Measurements from ENCODE around the gene ACAD8. TPM values are rescaled to one million over a fixed set of nuclear protein-coding genes. Genes with fewer than 3 reads are reported as not detected.

The ACAD8 gene
- total and polyA plus RNA-seq, 12 donors: 21.6 to 52.2 (median 38.7) TPM

DNA sequence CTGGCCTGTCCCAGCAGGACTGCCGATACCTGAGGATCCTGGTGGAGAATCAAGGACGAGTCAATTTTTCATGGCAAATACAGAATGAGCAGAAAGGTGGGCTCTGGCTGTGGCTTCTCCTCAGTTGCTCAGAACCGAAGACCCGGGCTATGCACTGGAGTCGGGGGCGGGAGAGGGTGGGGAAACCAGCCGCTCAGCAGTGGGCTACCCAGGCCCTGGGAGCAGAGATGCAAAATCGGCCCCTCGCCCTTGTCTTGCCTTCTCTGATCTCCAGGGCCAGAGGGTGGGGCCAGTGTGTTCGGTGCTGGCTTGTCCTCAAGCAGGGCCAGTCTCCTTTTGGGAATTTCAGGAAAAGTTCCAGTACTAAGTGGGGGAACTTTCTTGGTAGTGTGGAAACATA is 60.0 kb downstream of the ACAD8 start:
- no peaks in the 10 kb centered on the region for H3K4me1 ChIP-seq
- ATAC-seq (no peak), DNase-seq (no peak)
- H3K4me3 ChIP-seq: no peak overlapping the region
- TF ChIP-seq, protein P1, sequence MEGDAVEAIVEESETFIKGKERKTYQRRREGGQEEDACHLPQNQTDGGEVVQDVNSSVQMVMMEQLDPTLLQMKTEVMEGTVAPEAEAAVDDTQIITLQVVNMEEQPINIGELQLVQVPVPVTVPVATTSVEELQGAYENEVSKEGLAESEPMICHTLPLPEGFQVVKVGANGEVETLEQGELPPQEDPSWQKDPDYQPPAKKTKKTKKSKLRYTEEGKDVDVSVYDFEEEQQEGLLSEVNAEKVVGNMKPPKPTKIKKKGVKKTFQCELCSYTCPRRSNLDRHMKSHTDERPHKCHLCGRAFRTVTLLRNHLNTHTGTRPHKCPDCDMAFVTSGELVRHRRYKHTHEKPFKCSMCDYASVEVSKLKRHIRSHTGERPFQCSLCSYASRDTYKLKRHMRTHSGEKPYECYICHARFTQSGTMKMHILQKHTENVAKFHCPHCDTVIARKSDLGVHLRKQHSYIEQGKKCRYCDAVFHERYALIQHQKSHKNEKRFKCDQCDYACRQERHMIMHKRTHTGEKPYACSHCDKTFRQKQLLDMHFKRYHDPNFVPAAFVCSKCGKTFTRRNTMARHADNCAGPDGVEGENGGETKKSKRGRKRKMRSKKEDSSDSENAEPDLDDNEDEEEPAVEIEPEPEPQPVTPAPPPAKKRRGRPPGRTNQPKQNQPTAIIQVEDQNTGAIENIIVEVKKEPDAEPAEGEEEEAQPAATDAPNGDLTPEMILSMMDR (IDR thresholded peaks at IDR 0.05): no peak
- no peak overlapping the region for H3K27ac ChIP-seq
- peaks cover 0 to 19% (median 0%) of the 10 kb centered on the region in 7 donors for H3K27me3 ChIP-seq
- H3K36me3 ChIP-seq: no peaks in the 10 kb centered on the region
- intact Hi-C loops (cut with DNase I): no loop called here
- 85 to 86% methylated on average over 10 of the region's 10 CpGs for WGBS, 2 donors
- peaks cover 0 to 22% (median 6%) of the 10 kb centered on the region in 11 donors for H3K9me3 ChIP-seq

DNA sequence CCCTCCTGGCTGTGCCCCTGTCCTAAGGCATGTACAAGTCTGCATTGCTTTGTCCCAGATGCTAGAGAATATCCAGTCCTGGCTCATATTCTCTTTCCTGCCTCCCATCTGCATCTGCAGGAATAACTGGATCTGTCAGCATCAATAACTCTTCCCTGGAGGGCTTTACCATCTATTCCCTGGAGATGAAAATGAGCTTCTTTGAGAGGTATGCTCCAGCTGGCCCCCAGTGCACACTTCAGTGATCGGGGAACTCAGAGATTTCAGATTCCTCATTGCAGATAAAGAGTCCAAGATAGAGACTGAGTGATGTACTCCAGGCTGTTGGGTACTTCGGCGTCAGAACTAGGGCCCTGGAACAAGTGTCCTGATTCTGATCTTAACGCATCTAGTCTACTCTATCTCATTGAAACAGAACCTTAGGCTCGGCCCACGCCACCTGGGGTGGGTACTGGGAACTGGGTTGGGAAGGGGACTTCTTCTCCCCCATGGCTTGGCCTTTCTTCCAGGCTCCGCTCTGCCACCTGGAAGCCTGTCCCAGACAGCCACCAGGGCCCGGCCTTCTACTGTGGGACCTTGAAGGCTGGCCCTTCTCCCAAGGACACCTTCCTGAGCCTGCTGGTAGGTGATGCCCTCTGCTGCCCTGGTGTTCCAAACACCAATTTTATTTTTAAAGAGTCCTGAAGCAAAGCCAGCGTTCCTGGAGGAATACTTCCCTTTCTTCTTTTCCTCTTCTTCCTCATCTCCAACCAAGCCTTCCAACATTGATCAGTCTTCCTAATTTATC is 60.6 kb downstream of the ACAD8 start:
- intact Hi-C loops (cut with DNase I): no loop called here
- Histone ChIP-seq H3K9me3 (peaks cover 0 to 27% (median 6%) of the 10 kb centered on the region in 11 donors), H3K27ac (no peak overlapping the region), H3K27me3 (peaks cover 0 to 19% (median 0%) of the 10 kb centered on the region in 7 donors), H3K36me3 (no peaks in the 10 kb centered on the region), H3K4me1 (no peaks in the 10 kb centered on the region), H3K4me3 (no peak overlapping the region)
- peak in 1 of 8 donors; percentile 39 for ATAC-seq
- 72 to 73% methylated on average over 9 of the region's 9 CpGs for WGBS, 2 donors
- TF ChIP-seq, protein P1 (IDR thresholded peaks at IDR 0.05): no peak
- DNase-seq: no peak

Other genes starting within 250 kb of the ACAD8 start
- gene JAM3, start 184.5 kb upstream of the ACAD8 start, total RNA-seq: 10 to 100 TPM; 20.4 to 55.4 (median 34.9) TPM
- 10 to 100 TPM; 12.7 to 14.2 TPM for gene JAM3, start 184.5 kb upstream of the ACAD8 start, polyA plus RNA-seq
- 10 to 100 TPM in 8 of 10 donors, 1 to 10 TPM in 2; 7.2 to 16.7 (median 11.4) TPM for gene NCAPD3, start 29.6 kb upstream of the ACAD8 start, total RNA-seq
- gene NCAPD3, start 29.6 kb upstream of the ACAD8 start, polyA plus RNA-seq: 1 to 10 TPM; 4.2 to 4.6 TPM
- gene VPS26B, start 28.9 kb upstream of the ACAD8 start, total RNA-seq: 10 to 100 TPM; 30.7 to 49.6 (median 35.3) TPM
- 10 to 100 TPM; 19.9 to 24.6 TPM for gene VPS26B, start 28.9 kb upstream of the ACAD8 start, polyA plus RNA-seq
- gene THYN1, start 216 bp upstream of the ACAD8 start, total RNA-seq: 10 to 100 TPM; 32.2 to 47.5 (median 41.5) TPM
- 10 to 100 TPM; 48.8 to 49.5 TPM for gene THYN1, start 216 bp upstream of the ACAD8 start, polyA plus RNA-seq
- gene GLB1L3, start 22.8 kb downstream of the ACAD8 start, total RNA-seq: not detected
- gene GLB1L3, start 22.8 kb downstream of the ACAD8 start, polyA plus RNA-seq: not detected
- gene GLB1L2, start 78.4 kb downstream of the ACAD8 start, total RNA-seq: under 1 TPM; 0.11 to 0.72 (median 0.31) TPM
- gene GLB1L2, start 78.4 kb downstream of the ACAD8 start, polyA plus RNA-seq: under 1 TPM; 0.22 to 0.29 TPM
- under 1 TPM in 4 of 10 donors, not detected in 6; 0.05 to 0.60 (median 0.18) TPM for gene B3GAT1, start 158.7 kb downstream of the ACAD8 start, total RNA-seq
- gene B3GAT1, start 158.7 kb downstream of the ACAD8 start, polyA plus RNA-seq: under 1 TPM; 0.04 to 0.07 TPM